ENCODE measurements around the gene UBAC1.

The UBAC1 gene

DNA sequence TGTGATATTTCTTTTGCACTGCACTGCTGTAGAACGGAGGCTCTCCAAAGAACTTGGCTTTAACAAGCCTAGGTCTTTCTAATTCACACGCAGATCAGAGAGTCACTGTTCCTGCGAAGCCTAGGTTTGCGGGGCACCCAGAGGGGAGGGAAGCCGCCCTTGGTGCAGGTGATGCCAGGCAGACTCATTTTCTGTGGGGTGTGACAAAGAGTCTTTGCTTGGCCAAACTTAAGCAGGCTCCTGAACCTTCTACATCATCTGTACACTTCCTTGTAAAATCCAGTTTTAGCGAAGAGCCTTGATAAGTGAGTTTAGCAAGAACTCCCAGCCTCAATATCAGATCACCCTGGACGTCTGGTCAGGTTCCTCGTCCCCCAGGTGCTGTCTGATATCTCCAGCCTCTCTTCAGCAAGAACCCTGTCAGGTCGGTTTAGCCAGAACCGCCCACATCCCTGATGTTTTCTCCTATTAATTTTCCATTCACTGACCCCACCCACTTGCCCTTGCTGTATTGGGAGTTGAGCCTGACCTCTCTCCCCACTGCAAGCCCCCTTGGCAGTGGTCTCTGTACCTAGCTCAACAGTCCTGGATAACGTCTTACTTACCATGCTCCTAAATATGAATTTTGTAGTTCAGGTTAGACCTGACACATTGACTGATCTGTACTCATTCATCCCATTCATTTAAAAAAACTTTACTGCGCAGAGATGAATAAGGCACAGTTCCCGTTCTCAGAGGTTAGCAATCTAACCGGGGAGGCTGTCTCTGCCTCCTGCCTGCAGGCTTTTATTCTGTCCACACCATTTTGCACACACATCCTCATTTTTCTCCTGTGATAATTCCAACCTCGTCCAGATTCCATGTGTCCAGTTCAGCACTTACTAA lies 880 bp upstream of the UBAC1 start:
- TF ChIP-seq, protein P1, sequence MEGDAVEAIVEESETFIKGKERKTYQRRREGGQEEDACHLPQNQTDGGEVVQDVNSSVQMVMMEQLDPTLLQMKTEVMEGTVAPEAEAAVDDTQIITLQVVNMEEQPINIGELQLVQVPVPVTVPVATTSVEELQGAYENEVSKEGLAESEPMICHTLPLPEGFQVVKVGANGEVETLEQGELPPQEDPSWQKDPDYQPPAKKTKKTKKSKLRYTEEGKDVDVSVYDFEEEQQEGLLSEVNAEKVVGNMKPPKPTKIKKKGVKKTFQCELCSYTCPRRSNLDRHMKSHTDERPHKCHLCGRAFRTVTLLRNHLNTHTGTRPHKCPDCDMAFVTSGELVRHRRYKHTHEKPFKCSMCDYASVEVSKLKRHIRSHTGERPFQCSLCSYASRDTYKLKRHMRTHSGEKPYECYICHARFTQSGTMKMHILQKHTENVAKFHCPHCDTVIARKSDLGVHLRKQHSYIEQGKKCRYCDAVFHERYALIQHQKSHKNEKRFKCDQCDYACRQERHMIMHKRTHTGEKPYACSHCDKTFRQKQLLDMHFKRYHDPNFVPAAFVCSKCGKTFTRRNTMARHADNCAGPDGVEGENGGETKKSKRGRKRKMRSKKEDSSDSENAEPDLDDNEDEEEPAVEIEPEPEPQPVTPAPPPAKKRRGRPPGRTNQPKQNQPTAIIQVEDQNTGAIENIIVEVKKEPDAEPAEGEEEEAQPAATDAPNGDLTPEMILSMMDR (conservative IDR thresholded peaks at IDR 0.05; ENCODE audit: low read depth): no peak
- no peak for DNase-seq (ENCODE audit: low spot score)
- ChIA-PET POLR2A (ENCODE audit: low non-redundant PET) (interaction anchor here (0.6 kb wide), 1 partner anchor 72 kb away, joined by 3 read pairs; no protein-coding TSS in a partner anchor), CTCF (interaction anchor here (0.6 to 0.7 kb wide), 2 partner anchors 75 to 160 kb away, joined by 3 to 4 read pairs; no protein-coding TSS in a partner anchor)
- no peak overlapping the region for H3K27ac ChIP-seq

DNA sequence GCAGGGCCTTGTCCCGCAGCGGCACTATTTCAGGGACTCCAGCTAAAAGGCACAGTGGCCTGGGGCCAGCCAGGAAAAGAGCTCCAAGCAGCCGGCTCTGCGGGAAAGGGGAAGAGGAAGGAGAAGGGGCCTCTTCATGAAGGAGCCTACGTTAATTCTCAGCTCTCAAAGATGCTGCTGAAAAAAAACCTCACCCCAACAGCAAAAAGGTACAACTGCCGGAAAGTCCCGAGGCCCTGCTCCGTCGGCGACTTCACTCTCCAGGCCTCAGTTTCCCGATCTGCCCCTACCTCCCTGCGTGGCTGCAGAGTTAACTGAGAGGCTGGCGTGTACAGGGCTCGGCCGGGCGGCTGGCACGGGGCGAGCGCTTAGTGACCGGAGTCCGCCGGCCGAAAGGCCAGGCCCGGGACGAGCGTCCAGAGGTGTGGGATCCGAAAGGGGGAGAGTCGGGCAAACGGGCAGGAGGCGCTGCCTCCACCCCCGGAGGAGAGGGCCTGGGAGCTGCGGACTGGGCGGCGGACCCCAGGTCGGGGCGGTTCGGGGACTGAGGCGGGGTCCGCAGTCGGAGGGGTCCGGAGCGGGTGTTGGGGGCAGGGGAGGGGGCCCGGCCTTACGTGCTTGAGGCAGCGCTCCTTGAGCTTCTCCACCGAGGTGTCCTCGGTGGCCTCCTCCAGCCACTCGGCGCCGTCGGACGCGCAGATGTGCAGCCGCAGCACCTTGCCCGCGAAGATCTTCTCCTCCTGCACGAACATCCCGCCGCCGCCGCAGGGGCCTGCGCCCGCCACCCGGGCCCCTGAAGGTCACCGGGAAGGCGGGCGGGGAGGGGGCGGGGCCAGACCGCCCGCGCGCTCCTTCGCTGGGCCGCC lies 529 bp downstream of the UBAC1 start:
- peak; percentile 65 for DNase-seq (ENCODE audit: low spot score)
- ChIA-PET CTCF (interaction anchor here (0.5 to 1.1 kb wide), 6 partner anchors 9 to 1169 kb away, joined by 3 to 4 read pairs (median 3); no protein-coding TSS in a partner anchor), POLR2A (ENCODE audit: low non-redundant PET) (interaction anchor here (0.5 kb wide), 1 partner anchor 8 kb away, joined by 3 read pairs; no protein-coding TSS in a partner anchor)
- TF ChIP-seq, protein P1 (conservative IDR thresholded peaks at IDR 0.05; ENCODE audit: low read depth): no peak
- peak overlapping the region; percentile 90 for H3K27ac ChIP-seq

DNA sequence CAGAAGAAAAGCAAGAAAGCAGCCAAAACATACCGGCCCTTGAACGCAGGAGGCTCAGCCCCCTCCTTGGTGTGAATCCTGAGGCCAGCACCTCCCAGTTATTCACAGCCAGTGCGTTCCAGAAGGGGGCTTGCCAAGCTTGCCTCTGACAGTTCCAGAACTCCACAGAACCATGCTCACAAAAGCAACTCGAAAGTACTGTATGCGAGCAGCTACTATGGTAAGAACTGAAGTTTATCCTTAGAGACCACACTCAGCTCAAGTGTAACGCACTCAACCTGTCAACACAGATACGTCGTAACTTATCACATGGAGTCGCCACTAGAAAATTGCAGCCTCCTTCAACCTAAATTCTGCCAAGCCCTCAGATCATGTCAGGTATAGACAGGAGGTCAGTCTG lies 1.4 kb downstream of the UBAC1 start:
- DNase-seq (ENCODE audit: low spot score): no peak
- TF ChIP-seq, protein P1 (conservative IDR thresholded peaks at IDR 0.05; ENCODE audit: low read depth): no peak
- ChIA-PET POLR2A (ENCODE audit: low non-redundant PET) (no interaction called here), CTCF (interaction anchor here (0.5 to 1.7 kb wide), 7 partner anchors 8 to 1168 kb away, joined by 3 to 8 read pairs (median 3); no protein-coding TSS in a partner anchor)
- H3K27ac ChIP-seq: peak overlapping the region; percentile 90

DNA sequence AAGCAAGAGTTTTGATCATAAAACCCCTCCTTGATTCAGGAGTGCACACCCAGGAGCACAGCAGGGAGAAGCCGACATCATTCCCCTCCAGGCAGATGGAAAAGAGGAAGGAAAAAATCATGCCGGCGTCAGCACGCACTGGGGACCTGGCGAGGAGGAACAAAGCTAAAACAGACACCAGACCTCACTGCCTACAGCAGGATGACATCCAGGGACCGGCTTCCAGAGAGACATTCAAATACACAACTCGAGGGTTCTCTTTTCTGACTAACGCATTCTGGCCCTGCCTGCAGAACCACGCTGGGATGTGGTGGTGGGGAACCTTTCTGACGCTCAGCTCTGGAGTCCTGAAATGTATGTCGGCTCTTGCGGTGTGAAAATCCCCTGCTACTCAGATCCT lies 2.7 kb downstream of the UBAC1 start:
- ChIA-PET CTCF (interaction anchor here (0.6 to 1.7 kb wide), 2 partner anchors 9 to 575 kb away, joined by 3 to 8 read pairs; no protein-coding TSS in a partner anchor), POLR2A (ENCODE audit: low non-redundant PET) (no interaction called here)
- TF ChIP-seq, protein P1 (conservative IDR thresholded peaks at IDR 0.05; ENCODE audit: low read depth): no peak
- H3K27ac ChIP-seq: peak overlapping the region; percentile 14
- DNase-seq (ENCODE audit: low spot score): no peak

DNA sequence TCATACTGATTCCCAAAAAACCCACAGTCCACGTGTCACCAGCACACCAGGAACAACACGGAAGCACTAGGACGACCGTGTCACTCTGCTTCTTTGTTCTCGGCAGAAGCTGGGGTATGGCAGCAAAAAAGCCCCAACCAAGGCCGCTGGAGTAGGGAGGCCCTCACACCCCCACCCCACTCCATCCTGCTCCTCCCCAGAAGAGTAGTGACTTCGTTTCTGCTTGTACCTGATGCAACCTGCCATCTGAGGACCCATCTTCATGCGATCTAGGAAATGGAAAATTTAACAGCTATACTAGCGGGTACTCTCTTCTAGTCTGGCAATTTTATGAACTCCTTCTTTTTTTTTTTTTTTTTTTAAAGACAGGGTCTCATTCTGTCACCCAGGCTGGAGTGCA lies 3.7 kb downstream of the UBAC1 start:
- no peak for DNase-seq (ENCODE audit: low spot score)
- TF ChIP-seq, protein P1 (conservative IDR thresholded peaks at IDR 0.05; ENCODE audit: low read depth): no peak
- peak overlapping the region; percentile 31 for H3K27ac ChIP-seq
- CTCF ChIA-PET: no interaction called here
- POLR2A ChIA-PET (ENCODE audit: low non-redundant PET): interaction anchor here (0.6 kb wide), 1 partner anchor 368 kb away, joined by 3 read pairs; no protein-coding TSS in a partner anchor

DNA sequence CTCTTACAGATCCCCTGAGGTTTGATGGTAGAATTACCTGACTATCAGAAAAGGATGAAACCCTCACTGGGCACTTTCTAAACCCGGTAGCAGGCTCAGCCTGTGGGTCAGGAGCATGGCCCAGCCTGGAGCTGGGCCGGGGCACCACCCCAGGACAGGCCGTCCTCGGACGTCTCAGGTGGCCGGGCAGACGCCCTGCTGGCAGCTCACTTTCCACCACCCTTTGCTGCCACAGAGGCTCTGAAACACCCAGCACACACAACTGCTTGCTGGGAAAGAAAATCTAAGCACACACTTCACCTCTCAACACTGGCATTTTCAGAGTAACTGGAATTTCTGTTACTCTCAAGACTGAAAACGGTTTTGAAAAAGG lies 4.4 kb downstream of the UBAC1 start:
- DNase-seq (ENCODE audit: low spot score): no peak
- TF ChIP-seq, protein P1 (conservative IDR thresholded peaks at IDR 0.05; ENCODE audit: low read depth): no peak
- ChIA-PET POLR2A (ENCODE audit: low non-redundant PET) (no interaction called here), CTCF (no interaction called here)
- peak overlapping the region; percentile 31 for H3K27ac ChIP-seq

Data from RWPE1 (cell line).